Natural killer cell treated with Interleukin-12 subunit alpha and Interleukin-12 subunit beta and Interleukin-15 and Interleukin-18, amount 100 ng/mL, for 72 hours (primary cell): ENCODE measurements around the gene MTF1. TPM values are rescaled to one million over a fixed set of nuclear protein-coding genes. Genes with fewer than 3 reads are reported as not detected.
"Not testable (repeated sequence)": the region's sequence is repeated elsewhere in the genome, so short reads cannot be mapped to it uniquely, and the experiment has no call there.

Experiments used
- ATAC-seq, 2 donors: fragments of 150-1000 bp; cut with Tn5 transposase in 1 of 2; sonication (Bioruptor Pico), chemical (Tn5 transposase) in 1 of 2; 2 replicates each; pipeline ENCODE4 v1.10.0; 2021
- DNase-seq: peaks from one replicate; pipeline ENCODE4 v3.0.0; 2022; ENCODE audit warnings: low spot score
- H3K27ac Mint-ChIP-seq, 2 donors: 1 replicate in 1 of 2; 2 replicates in 1 of 2; pipeline ENCODE4 v1.8.0; 2022; ENCODE audit warnings: mixed read lengths in 2 of 2, mild to moderate bottlenecking in 1 of 2, moderate library complexity in 1 of 2
- H3K27me3 Mint-ChIP-seq, 2 donors: 1 replicate in 1 of 2; 2 replicates in 1 of 2; pipeline ENCODE4 v1.8.0; 2022; ENCODE audit warnings: mixed read lengths in 2 of 2
- H3K36me3 Mint-ChIP-seq: one replicate; pipeline ENCODE4 v1.8.0; 2022; ENCODE audit warnings: mixed read lengths
- H3K4me1 Mint-ChIP-seq, 2 donors: 1 replicate in 1 of 2; 2 replicates in 1 of 2; pipeline ENCODE4 v1.8.0; 2022; ENCODE audit warnings: low read depth in 2 of 2, mixed read lengths in 2 of 2, mild to moderate bottlenecking in 1 of 2
- H3K4me3 Mint-ChIP-seq: one replicate; pipeline ENCODE4 v1.8.0; 2022; ENCODE audit warnings: mixed read lengths
- H3K9me3 Mint-ChIP-seq: 2 replicates; pipeline ENCODE4 v1.8.0; 2022; ENCODE audit warnings: mixed read lengths
- total RNA-seq, 2 donors: library from RNA; stranded (reverse); gene quantifications; one replicate each; pipeline ENCODE4 v1.2.3, GENCODE V29; 2022

Gene MTF1
- 10 to 100 TPM; 54.0 to 65.3 TPM for total RNA-seq

- Mint-ChIP-seq H3K27ac (peak within 1 kb of the TSS; percentile 64 to 85), H3K9me3 (no peaks in the 10 kb centered on the region), H3K27me3 (no peaks in the 10 kb centered on the region), H3K4me3 (peak within 1 kb of the TSS; percentile 86), H3K36me3 (peaks cover 20% of the 10 kb centered on the region), H3K4me1 (peaks cover 24 to 38% of the 10 kb centered on the region in 2 donors)
- DNase-seq (peak; percentile 98), ATAC-seq (peak; percentile 99)
Measured at GRCh38 chr1:37859507-37860345, at the start of gene MTF1. MTF1 (minus strand) TSS chr1:37859592; CDS start chr1:37857658, 1,934 bp downstream.

- ATAC-seq = not testable (repeated sequence)
- H3K27ac Mint-ChIP-seq = peak overlapping the region; percentile 26 to 50
Measured at GRCh38 chr1:37908531-37908930, 49.1 kb upstream of the MTF1 start.

DNA sequence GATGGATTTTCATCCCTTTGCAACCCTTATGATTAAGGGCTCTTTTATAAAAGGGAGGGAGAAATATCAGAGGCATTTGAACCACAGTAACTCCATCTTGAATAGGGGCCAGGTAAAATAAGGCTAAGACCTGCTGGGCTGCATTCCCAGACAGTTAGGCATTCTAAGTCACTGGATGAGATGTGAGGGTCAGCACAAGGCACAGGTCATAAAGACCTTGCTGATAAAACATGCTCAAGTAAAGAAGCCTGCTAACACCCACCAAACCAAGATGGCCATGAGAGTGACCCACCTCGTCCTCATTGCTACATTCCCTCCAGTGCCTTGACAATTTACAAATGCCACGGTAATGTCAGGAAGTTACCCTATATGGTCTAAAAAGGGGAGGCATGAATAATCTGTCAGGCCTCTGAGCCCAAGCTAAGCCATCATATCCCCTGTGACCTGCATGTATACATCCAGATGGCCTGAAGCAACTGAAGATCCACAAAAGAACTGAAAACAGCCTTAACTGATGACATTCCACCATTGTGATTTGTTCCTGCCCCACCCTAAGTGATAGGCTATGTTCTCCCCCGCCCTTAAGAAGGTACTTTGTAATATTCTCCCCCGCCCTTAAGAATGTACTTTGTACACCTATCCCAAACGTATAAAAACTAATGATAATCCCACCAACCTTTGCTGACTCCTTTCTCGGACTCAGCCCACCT, 48.2 kb upstream of the MTF1 start:
- not testable (repeated sequence) for H3K9me3 Mint-ChIP-seq, ATAC-seq, H3K27me3 Mint-ChIP-seq, H3K4me3 Mint-ChIP-seq, DNase-seq
- H3K4me1 Mint-ChIP-seq = peaks cover 17 to 30% of the 10 kb centered on the region in 2 donors
- peak overlapping the region in 1 of 2 donors; percentile 50 for H3K27ac Mint-ChIP-seq
- H3K36me3 Mint-ChIP-seq = peaks cover 17% of the 10 kb centered on the region

More at GRCh38 chr1:37908531-37908930, 49.1 kb upstream of the MTF1 start:
- DNase-seq, H3K9me3 Mint-ChIP-seq, H3K4me3 Mint-ChIP-seq, H3K27me3 Mint-ChIP-seq: not testable (repeated sequence)
- peaks cover 17% of the 10 kb centered on the region for H3K36me3 Mint-ChIP-seq
- peaks cover 17 to 24% of the 10 kb centered on the region in 2 donors for H3K4me1 Mint-ChIP-seq

DNA sequence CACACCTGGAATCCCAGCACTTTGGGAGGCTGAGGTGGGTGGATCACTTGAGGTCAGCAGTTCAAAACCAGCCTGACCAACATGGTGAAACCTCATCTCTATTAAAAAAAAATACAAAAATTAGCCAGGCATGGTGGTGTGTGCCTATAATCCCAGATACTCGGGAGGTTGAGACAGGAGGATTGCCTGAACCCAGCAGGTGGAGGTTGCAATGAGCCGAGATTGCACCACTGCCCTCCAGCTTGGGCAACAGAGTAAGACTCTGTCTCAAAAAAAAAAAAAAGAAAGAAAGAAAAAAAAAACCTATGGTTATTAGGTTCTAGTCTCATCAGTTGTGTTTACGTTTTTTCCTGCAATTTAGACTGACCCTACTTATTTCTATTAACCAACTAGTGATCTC, 47.2 kb upstream of the MTF1 start:
- H3K27ac Mint-ChIP-seq = peak overlapping the region in 1 of 2 donors; percentile 50

DNA sequence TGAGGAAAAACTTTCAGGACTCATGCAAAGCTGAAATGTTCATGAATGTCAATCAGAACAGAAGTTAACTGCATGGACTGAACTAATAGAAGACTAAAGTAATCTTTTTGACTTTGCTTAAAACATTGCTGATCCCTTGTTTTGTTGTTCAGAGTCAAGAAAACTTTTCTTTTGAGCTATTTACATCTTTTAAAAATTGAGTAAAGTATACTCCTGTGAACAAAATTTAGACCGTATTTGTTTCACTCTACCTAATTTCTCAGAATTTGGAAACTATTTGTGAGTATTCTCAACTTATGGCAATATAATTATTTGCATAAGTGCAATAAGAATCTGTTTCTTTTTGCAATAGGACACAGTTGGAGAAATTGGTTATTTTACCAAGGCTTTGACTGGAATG, 46.3 kb upstream of the MTF1 start:
- H3K4me3 Mint-ChIP-seq = no peak overlapping the region
- no peak for DNase-seq
- no peak for ATAC-seq
- H3K27me3 Mint-ChIP-seq = no peaks in the 10 kb centered on the region
- H3K36me3 Mint-ChIP-seq = peaks cover 17% of the 10 kb centered on the region
- H3K9me3 Mint-ChIP-seq = peaks cover 3% of the 10 kb centered on the region
- peaks cover 33 to 45% of the 10 kb centered on the region in 2 donors for H3K4me1 Mint-ChIP-seq
- peak overlapping the region in 1 of 2 donors; percentile 50 for H3K27ac Mint-ChIP-seq

More for the DNA sequence above, 47.2 kb upstream of the MTF1 start:
- H3K27me3 Mint-ChIP-seq, H3K4me3 Mint-ChIP-seq, DNase-seq, ATAC-seq, H3K9me3 Mint-ChIP-seq: not testable (repeated sequence)
- H3K36me3 Mint-ChIP-seq = peaks cover 17% of the 10 kb centered on the region
- H3K4me1 Mint-ChIP-seq = peaks cover 25 to 38% of the 10 kb centered on the region in 2 donors

DNA sequence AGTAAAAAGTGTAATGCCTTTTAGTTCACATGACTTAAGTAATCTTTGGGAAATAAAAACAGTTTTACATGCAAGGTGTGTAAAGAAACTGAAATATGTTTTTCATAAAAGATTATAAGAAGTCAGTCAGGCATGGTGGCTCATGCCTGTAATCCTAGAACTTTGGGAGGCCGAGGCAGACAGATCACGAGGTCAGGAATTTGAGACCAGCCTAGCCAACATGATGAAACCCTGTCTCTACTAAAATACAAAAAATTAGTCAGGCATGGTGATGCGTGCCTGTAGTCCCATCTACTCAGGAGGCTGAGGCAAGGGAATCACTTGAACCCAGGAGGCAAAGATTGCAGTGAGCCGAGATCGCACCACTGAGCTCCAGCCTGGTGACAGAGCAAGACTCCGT, 44.5 kb upstream of the MTF1 start:
- DNase-seq, ATAC-seq, H3K4me3 Mint-ChIP-seq, H3K27me3 Mint-ChIP-seq, H3K9me3 Mint-ChIP-seq: not testable (repeated sequence)
- H3K4me1 Mint-ChIP-seq = peaks cover 26 to 40% of the 10 kb centered on the region in 2 donors
- H3K36me3 Mint-ChIP-seq = peaks cover 11% of the 10 kb centered on the region
- H3K27ac Mint-ChIP-seq = peak overlapping the region in 1 of 2 donors; percentile 99

DNA sequence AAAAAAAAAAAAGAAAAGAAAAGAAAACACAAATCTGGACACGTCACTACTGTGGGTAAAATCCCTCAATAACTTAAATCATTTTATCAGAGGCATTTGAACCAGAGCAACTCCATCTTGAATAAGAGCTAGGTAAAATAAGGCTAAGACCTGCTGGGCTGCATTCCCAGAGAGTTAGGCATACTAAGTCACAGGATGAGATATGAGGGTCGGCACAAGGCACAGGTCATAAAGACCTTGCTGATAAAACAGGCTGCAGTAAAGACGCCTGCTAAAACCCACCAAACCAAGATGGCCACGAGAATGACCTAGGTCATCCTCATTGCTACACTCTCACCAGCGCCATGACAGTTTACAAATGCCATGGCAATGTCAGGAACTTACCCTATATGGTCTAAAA, 43.6 kb upstream of the MTF1 start:
- no peaks in the 10 kb centered on the region for H3K27me3 Mint-ChIP-seq
- ATAC-seq = no peak
- no peak for DNase-seq
- H3K4me1 Mint-ChIP-seq = peaks cover 19 to 32% of the 10 kb centered on the region in 2 donors
- H3K36me3 Mint-ChIP-seq = peaks cover 6% of the 10 kb centered on the region
- peak overlapping the region; percentile 94 to 99 for H3K27ac Mint-ChIP-seq
- H3K9me3 Mint-ChIP-seq = peaks cover 3% of the 10 kb centered on the region
- H3K4me3 Mint-ChIP-seq = no peak overlapping the region

GRCh38 chr1:37901893-37902225, 42.5 kb upstream of the MTF1 start:
- DNase-seq (no peak), ATAC-seq (peak; percentile 51 to 59)
- Mint-ChIP-seq H3K4me3 (peak overlapping the region; percentile 70), H3K36me3 (peaks cover under 1% of the 10 kb centered on the region), H3K9me3 (no peaks in the 10 kb centered on the region), H3K27me3 (no peaks in the 10 kb centered on the region), H3K27ac (peak overlapping the region; percentile 94 to 99), H3K4me1 (peaks cover 17 to 25% of the 10 kb centered on the region in 2 donors)

DNA sequence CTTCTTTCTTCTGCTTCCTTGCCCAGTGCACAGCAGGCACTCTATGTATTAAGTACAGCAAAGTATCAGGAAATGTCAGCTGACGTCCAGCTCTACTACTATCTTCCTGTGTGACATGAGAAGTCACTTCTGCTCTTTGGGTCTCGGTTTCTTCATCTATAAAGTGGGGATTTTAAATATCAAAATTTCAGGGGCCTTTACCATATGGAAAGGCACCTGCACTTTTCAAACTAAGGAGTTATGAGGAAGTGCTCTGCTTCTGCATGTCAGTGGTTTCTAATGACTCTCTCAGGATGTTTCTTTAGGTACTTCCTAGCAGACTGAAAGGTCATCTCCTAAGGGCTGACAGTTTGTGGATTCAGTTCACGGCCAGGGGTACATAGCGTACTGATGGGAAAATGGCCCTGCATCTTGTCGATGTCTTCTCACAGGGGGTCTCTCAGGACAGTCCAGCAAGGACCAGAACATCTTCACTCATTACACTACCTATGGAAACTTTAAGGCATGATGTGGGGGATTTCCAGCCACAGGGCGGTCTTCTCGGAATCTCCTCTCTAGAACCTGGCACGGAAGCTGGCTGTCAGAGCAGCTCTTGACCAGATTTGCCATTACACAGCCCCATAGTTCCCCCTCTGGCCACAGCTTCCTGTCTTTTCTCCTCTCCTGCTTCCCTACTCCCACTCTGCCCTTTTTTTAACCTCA, 42.0 kb upstream of the MTF1 start:
- Mint-ChIP-seq H3K9me3 (no peaks in the 10 kb centered on the region), H3K4me3 (peak overlapping the region; percentile 70), H3K36me3 (no peaks in the 10 kb centered on the region), H3K4me1 (peaks cover 17 to 23% of the 10 kb centered on the region in 2 donors), H3K27me3 (no peaks in the 10 kb centered on the region), H3K27ac (peak overlapping the region; percentile 94 to 99)
- DNase-seq (peak; percentile 82), ATAC-seq (peak; percentile 91)

DNA sequence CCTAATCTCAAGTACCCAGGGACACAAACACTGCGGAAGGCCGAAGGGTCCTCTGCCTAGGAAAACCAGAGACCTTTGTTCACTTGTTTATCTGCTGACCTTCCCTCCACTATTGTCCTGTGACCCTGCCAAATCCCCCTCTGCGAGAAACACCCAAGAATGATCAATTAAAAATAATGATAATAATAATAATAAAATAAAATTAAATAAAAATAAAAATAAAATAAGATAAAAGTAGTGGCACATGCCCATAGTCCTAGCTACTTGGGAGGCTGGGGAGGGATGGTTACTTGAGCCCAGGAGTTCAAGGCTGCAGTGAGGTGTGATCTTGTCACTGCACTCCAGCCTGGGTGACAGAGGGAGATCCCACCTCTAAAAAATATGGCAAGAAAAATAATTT, 38.2 kb upstream of the MTF1 start:
- peaks cover 23 to 24% of the 10 kb centered on the region in 2 donors for H3K4me1 Mint-ChIP-seq
- peak overlapping the region in 1 of 2 donors; percentile 70 for H3K27ac Mint-ChIP-seq
- not testable (repeated sequence) for H3K4me3 Mint-ChIP-seq, H3K27me3 Mint-ChIP-seq, DNase-seq, H3K36me3 Mint-ChIP-seq, H3K9me3 Mint-ChIP-seq, ATAC-seq

DNA sequence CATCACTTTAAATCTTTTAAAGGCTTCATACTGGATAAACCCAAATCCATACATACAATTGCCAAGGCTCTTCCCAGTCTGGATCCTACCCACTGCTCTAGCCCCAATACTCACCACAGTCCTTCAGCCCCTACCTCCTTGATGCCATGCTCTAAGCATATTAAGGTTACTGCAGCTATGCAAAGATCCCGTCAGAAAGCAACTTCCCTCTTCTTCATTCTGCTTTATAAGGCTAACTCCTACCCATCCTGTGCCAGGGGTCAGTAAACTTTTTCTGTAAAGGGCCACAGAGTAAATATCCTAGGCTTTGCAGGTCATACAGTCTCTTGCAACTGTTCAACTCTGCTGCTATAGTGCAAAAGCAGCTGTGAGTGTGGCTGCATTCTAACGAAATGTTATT, 34.3 kb upstream of the MTF1 start:
- DNase-seq (no peak), ATAC-seq (no peak)
- Mint-ChIP-seq H3K4me1 (peaks cover 7 to 18% of the 10 kb centered on the region in 2 donors), H3K27me3 (no peaks in the 10 kb centered on the region), H3K9me3 (no peaks in the 10 kb centered on the region), H3K27ac (peak overlapping the region; percentile 59 to 88), H3K36me3 (peaks cover under 1% of the 10 kb centered on the region), H3K4me3 (no peak overlapping the region)

GRCh38 chr1:37892151-37893047, 33.0 kb upstream of the MTF1 start:
- Mint-ChIP-seq H3K4me3 (no peak overlapping the region), H3K9me3 (no peaks in the 10 kb centered on the region), H3K36me3 (peaks cover 5% of the 10 kb centered on the region), H3K4me1 (peaks cover 7 to 18% of the 10 kb centered on the region in 2 donors), H3K27ac (peak overlapping the region in 1 of 2 donors; percentile 88), H3K27me3 (no peaks in the 10 kb centered on the region)
- no peak for DNase-seq
- peak in 1 of 2 donors; percentile 57 for ATAC-seq
